A673 (cell line): ENCODE results near the gene BRD4.

ENCODE experiments used
- EZH2 ChIP-seq: fragments of 200-600 bp; sonication (generic); IDR thresholded peaks from 2 replicates; pipeline ENCODE4 v1.6.1; 2017; ENCODE audit warnings: borderline replicate concordance, low read depth, mild to moderate bottlenecking, mixed read lengths, antibody characterized with exemption, low read length; ENCODE audit not compliant: poor library complexity, severe bottlenecking
- TF ChIP-seq, protein P1 (sequence below): fragments of 300-800, 200-600 bp; sonication (generic); conservative IDR thresholded peaks from 2 replicates; pipeline ENCODE4 v1.5.1; 2017; ENCODE audit warnings: low read depth, mild to moderate bottlenecking, antibody characterized with exemption, low read length, moderate library complexity, mixed read lengths

DNA sequence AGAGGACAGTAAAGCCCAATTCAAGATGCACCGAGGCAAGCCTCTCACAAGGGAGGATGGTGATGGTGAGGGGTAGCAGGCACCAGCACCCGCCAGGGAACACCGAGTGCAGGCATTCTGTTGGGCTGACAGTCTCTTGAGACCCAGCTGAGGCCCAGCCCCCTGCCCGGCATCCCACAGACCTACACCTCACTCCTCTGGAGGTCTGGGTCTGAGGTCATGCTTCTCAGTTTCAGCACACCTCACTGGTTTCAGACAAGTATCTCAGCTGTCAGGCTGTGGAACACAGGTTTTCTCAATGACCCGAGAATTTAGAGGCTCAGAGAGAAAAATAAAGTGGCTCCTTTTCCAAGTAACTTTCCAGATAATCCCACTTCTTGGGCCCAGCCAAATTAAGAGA is 72.4 kb downstream of the BRD4 start:
- TF ChIP-seq, protein P1, sequence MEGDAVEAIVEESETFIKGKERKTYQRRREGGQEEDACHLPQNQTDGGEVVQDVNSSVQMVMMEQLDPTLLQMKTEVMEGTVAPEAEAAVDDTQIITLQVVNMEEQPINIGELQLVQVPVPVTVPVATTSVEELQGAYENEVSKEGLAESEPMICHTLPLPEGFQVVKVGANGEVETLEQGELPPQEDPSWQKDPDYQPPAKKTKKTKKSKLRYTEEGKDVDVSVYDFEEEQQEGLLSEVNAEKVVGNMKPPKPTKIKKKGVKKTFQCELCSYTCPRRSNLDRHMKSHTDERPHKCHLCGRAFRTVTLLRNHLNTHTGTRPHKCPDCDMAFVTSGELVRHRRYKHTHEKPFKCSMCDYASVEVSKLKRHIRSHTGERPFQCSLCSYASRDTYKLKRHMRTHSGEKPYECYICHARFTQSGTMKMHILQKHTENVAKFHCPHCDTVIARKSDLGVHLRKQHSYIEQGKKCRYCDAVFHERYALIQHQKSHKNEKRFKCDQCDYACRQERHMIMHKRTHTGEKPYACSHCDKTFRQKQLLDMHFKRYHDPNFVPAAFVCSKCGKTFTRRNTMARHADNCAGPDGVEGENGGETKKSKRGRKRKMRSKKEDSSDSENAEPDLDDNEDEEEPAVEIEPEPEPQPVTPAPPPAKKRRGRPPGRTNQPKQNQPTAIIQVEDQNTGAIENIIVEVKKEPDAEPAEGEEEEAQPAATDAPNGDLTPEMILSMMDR, result no peak
- TF ChIP-seq EZH2, result no peak
